ENCODE data around the gene MYH7.

The MYH7 gene

DNA sequence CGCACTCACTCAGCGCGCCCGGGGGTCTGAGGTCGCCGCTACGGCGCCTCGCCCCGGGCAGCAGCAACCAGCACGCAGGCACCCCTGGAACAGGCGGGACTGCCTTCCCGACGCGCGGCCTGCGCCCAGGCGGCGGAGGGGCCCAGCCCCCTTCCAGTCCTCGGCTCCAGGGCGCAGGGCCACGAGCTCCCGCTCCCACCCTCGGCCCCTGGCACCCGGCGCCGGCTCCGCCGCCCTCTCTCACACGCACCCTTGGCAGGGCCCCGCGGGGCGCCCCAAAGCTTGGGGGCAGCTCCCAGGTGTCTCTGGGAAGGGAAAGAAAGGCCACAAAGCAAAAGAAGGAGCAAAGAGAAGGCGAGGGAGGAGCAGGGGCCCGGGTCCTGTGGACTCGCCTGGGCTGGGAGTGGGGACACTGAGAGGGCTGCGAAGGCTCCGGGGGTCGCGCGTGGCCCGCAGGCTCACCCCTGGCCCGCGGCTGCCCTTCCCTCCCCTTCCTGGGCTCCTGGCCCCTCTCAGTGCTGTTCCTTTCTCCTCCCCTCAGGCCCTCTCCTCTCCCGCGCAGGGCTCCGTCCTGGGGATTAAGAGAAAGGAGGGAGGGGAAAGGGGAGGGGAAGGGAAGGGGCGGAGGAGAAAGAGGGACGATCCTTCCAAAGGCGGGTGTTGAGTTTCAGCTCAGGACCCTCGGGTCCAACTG lies 69.6 kb downstream of the MYH7 start:
- no peak for DNase-seq

DNA sequence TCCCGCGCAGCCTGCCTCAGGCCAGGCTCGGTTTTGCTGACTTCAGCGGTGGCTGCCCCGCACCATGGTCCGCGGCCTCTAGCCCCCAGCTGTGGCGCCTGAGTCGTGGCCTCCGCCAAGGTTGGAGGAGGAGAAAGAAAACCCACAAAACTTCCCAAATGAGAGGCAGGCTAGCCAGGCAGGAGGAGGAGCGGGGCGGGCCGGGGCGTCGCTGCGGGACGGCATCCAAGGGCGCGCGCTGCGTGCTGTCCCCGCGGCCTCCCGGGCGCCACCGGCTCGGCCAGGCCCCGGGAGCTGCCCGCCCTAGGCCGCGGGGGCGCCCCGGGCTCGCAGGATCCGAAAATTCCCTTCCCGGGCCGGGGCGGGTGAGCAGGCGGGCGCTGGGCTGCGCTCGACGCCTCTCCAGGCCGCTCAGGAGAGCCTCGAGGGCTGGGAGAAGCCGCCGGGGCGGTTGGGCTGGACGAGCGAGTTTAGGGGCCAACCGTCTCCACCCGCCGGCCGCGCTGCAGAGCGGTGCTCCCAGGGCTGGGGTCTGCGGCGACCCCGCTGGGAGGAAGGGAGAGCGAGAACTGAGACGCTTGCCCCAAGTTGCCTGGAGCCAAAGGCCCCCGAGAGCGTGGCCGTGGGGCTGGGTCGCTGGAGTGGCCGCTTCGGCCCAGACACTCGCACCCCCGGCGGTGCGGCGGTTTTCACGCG lies 70.3 kb downstream of the MYH7 start, which contains the start of gene EFS:
EFS (minus strand) TSS at position 137 of the 696 bp plus-strand sequence. CDS start 147 bp downstream, outside the sequence.
- DNase-seq, result no peak

DNA sequence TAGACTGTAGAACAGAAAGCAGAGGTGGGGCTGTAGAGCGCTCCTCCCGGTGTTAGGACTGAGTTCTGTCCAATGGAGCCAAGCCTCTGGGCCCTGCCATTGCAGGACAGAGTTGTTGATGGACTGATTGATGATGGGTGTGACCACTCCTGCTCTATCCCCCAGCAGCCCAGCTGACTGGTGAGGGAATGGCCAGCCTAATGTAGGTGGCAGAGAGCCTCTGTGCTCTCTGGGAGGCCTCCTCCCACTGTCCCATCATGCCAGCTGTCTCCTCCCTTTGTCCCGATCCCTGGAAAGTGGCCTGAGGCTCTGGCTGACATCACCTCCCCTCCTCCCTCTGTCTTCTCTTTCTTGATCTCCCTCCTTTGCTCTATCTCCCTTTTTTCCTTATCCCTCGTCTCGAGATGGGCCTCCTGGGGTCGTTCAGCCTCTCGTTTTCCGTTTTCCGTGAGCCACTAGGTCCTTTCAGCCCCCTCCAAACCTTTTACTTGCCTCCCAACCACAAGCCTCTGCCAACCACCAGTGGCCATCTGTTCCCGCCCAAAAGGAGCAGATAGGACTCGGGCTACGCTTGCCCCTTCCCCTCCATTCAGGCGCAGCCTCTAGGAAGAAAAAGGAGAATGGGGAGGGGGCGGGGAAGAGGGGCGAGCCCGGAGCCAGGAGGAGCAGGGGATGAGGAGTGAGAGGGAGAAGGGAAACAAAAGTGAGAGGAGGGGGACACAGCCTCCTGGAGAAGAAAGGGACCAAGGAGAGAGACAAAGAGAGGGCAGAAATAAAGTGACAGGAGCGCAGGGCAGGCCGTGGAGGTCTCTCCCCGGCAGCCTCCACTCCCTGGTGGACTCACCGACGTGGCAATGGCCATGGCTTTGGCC lies 71.1 kb downstream of the MYH7 start:
- DNase-seq, result no peak
